ENCODE measurements around the gene ENGASE. TPM values are rescaled to one million over a fixed set of nuclear protein-coding genes. Genes with fewer than 3 reads are reported as not detected.

Gene ENGASE
- total and polyA plus RNA-seq, 2 of the 4 experiments (the other 2 are of a cell fraction) = 3.9 to 12.1 TPM

- Histone ChIP-seq H2AK9ac (replicated peaks; ENCODE audit: low read depth, low read length, poor library complexity) (no peak overlapping the region), H3K9me3 (ENCODE audit: control insufficient read depth, insufficient read depth, low read length) (no peaks in the 10 kb centered on the region), H3K27me3 (ENCODE audit: control insufficient read depth, insufficient read depth, low read length) (peaks cover 29% of the 10 kb centered on the region), H3K9ac (ENCODE audit: low read depth, low read length) (no peak overlapping the region), H3K4me1 (ENCODE audit: control insufficient read depth, insufficient read depth, low read length) (no peaks in the 10 kb centered on the region), H2BK5ac (ENCODE audit: low read depth, low read length, poor library complexity, severe bottlenecking) (no peak overlapping the region), H3K23ac (ENCODE audit: low read depth, low read length) (no peak overlapping the region), H4K5ac (ENCODE audit: low read depth, low read length) (no peak overlapping the region), H4K91ac (ENCODE audit: insufficient read depth, low read depth, low read length) (no peak overlapping the region), H2BK20ac (ENCODE audit: low read depth, low read length) (no peak overlapping the region), H4K8ac (ENCODE audit: low read depth in 2 of 2, low read length in 2 of 2) (no peak overlapping the region), H3K14ac (replicated peaks; ENCODE audit: low read depth, low read length) (no peak overlapping the region), H3K9me1 (ENCODE audit: insufficient read depth, low read length) (0 out of 2 replicates have a peak, but pooled peaks cover 2% of the 10 kb centered on the region), H3K18ac (ENCODE audit: low read depth, low read length) (no peak overlapping the region), H3K4me2 (ENCODE audit: low read depth, low read length) (no peak overlapping the region), H2BK15ac (ENCODE audit: low read depth, low read length) (no peak overlapping the region), H2AFZ (replicated peaks; ENCODE audit: low read length, poor library complexity) (no peak overlapping the region), H2BK120ac (ENCODE audit: low read depth, low read length) (no peak overlapping the region), H3K56ac (ENCODE audit: extremely low read depth, insufficient read depth, low read length) (no peak overlapping the region), H3K27ac (ENCODE audit: insufficient read depth, low read length) (no peak overlapping the region), H3K36me3 (ENCODE audit: control insufficient read depth, insufficient read depth, low read length) (no peaks in the 10 kb centered on the region), H2AK5ac (ENCODE audit: low read depth, low read length) (no peak overlapping the region), H3K79me1 (ENCODE audit: low read depth in 1 of 2, low read length in 2 of 2) (no peaks in the 10 kb centered on the region), H4K20me1 (ENCODE audit: insufficient read depth, low read length) (no peaks in the 10 kb centered on the region), H3K4me3 (ENCODE audit: insufficient read depth, low read depth, low read length) (no peak overlapping the region), H3K4ac (ENCODE audit: low read depth, low read length) (no peak overlapping the region)
- CTCF ChIA-PET = no interaction called here
- in situ Hi-C loops (cut with MboI; ENCODE audit: low sequenced_read_pairs) = no loop called here
- WGBS, 2 experiments (ENCODE audit: extremely low coverage in 2 of 2, insufficient read length in 1 of 2) = 66% methylated on average over 13 of the region's 21 CpGs; no CpG with 5 or more reads in 1 of the 2 experiments
- no peak for DNase-seq
- dilution Hi-C loops (cut with HindIII; ENCODE audit: low sequenced_read_pairs, unreplicated experiment) = no loop called here
- POLR2A ChIA-PET (ENCODE audit: unreplicated experiment) = no interaction called here
- no TSS peak for BruUV-seq (replicated peaks)
- no peak for ATAC-seq (ENCODE audit: low read depth)
- intact Hi-C loops (cut with micrococcal nuclease) = no loop called here
- TF ChIP-seq SMC3 (IDR thresholded peaks at IDR 0.05; ENCODE audit: low read depth, low read length) (no peak), RFX5 (IDR thresholded peaks at IDR 0.05; ENCODE audit: low read depth, low read length) (no peak), MAZ (IDR thresholded peaks at IDR 0.05; ENCODE audit: borderline replicate concordance, low read depth, low read length) (no peak), USF2 (IDR thresholded peaks at IDR 0.05; ENCODE audit: low read depth, low read length) (no peak), ELK1 (IDR thresholded peaks at IDR 0.05; ENCODE audit: borderline replicate concordance, low read depth, low read length) (no peak), NFE2L2 (IDR thresholded peaks at IDR 0.05; ENCODE audit: low read depth, low read length) (no peak), BHLHE40 (IDR thresholded peaks at IDR 0.05; ENCODE audit: low read depth, low read length) (no peak), POLR2A (IDR thresholded peaks at IDR 0.05; ENCODE audit: low read depth, low read length) (no peak)
Observed at GRCh38 chr17:79124513-79125209, 50.0 kb downstream of the ENGASE start.
